OCI-LY1 (cell line): ENCODE results near the gene PRR5L.

Source experiments
- EZH2 ChIP-seq: fragments of 200-600 bp; sonication (generic), shearing (Covaris generic); IDR thresholded peaks from 2 replicates; pipeline ENCODE4 v1.8.0; 2017; ENCODE audit warnings: borderline replicate concordance, mixed run types, mild to moderate bottlenecking, antibody characterized with exemption, low read length, moderate library complexity, mixed read lengths
- TF ChIP-seq, protein P1 (sequence below): fragments of 200-600 bp; sonication (generic), shearing (Covaris generic); IDR thresholded peaks from 2 replicates; pipeline ENCODE4 v1.5.1; 2017; ENCODE audit warnings: mild to moderate bottlenecking, antibody characterized with exemption, low read length, moderate library complexity, mixed read lengths

- TF ChIP-seq EZH2: no peak
- TF ChIP-seq, protein P1, sequence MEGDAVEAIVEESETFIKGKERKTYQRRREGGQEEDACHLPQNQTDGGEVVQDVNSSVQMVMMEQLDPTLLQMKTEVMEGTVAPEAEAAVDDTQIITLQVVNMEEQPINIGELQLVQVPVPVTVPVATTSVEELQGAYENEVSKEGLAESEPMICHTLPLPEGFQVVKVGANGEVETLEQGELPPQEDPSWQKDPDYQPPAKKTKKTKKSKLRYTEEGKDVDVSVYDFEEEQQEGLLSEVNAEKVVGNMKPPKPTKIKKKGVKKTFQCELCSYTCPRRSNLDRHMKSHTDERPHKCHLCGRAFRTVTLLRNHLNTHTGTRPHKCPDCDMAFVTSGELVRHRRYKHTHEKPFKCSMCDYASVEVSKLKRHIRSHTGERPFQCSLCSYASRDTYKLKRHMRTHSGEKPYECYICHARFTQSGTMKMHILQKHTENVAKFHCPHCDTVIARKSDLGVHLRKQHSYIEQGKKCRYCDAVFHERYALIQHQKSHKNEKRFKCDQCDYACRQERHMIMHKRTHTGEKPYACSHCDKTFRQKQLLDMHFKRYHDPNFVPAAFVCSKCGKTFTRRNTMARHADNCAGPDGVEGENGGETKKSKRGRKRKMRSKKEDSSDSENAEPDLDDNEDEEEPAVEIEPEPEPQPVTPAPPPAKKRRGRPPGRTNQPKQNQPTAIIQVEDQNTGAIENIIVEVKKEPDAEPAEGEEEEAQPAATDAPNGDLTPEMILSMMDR: no peak
Measured at GRCh38 chr11:36376009-36376887, 80.2 kb downstream of the PRR5L start.
